ENCODE results near the gene CELSR2.

DNA sequence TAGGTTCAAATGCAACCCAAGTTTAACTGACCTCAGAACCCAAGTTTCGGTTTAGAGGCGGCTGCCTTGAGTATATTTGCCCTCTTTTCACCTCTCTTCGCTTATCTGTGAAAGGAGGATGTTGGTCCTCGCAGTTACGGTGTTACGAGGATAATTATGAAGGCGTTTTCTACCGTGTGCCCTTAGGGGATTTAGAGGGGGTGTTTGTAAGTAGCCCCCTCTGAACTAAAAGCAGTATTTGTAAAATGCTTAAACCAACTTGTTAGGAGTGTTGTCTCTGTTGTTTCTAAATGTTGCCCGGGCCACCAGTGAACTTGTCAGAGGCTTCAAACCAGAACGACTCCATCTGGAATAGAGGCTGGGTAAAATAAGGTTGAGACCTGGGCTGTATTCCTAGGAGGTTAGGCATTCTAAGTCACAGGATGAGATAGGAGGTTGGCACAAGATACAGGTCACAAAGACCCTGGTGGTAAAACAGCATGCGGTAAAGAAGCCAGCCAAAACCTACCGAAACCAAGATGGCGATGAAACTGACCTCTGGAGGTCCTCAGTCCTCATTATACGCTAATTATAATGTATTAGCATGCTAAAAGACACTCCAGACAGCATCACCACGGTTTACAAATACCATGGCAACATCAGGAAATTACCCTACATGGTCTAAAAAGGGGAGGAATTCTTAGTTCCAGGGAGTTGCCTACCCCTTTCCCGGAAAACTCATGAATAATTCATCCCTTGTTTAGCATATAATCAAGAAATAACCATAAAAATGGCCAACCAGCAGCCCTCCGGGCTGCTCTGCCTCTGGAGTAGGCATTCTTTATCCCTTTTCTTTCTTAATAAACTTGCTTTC lies 34.6 kb downstream of the CELSR2 start:
- TF ChIP-seq, protein P1, sequence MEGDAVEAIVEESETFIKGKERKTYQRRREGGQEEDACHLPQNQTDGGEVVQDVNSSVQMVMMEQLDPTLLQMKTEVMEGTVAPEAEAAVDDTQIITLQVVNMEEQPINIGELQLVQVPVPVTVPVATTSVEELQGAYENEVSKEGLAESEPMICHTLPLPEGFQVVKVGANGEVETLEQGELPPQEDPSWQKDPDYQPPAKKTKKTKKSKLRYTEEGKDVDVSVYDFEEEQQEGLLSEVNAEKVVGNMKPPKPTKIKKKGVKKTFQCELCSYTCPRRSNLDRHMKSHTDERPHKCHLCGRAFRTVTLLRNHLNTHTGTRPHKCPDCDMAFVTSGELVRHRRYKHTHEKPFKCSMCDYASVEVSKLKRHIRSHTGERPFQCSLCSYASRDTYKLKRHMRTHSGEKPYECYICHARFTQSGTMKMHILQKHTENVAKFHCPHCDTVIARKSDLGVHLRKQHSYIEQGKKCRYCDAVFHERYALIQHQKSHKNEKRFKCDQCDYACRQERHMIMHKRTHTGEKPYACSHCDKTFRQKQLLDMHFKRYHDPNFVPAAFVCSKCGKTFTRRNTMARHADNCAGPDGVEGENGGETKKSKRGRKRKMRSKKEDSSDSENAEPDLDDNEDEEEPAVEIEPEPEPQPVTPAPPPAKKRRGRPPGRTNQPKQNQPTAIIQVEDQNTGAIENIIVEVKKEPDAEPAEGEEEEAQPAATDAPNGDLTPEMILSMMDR (IDR thresholded peaks at IDR 0.05), result no peak
- TF ChIP-seq POLR2A (IDR thresholded peaks at IDR 0.05), result no peak
- no peak for TF ChIP-seq POLR2AphosphoS5 (IDR thresholded peaks at IDR 0.05)

All from breast epithelium (tissue), 3 donors.